Activated T-helper 1 cell treated with anti-CD3 and anti-CD28 coated beads, Interleukin-12 subunit alpha, Interleukin-12 subunit beta, Interleukin-2, Interleukin-4 antibody, amounts not matched to agents 30 ng/mL and 10 ng/mL and 1 ng/mL, durations not matched to agents 14 hours and 24 hours and 36 hours (primary cell): ENCODE measurements around the gene METTL17. TPM values are rescaled to one million over a fixed set of nuclear protein-coding genes. Genes with fewer than 3 reads are reported as not detected.
"Not testable (repeated sequence)": the region's sequence is repeated elsewhere in the genome, so short reads cannot be mapped to it uniquely, and the experiment has no call there.

Experiments
- DNase-seq: peaks from one replicate; pipeline ENCODE4 v3.0.0; 2021; ENCODE audit warnings: low spot score
- H3K27ac Mint-ChIP-seq: one replicate; pipeline ENCODE4 v1.8.0; 2021; ENCODE audit warnings: mild to moderate bottlenecking, mixed read lengths
- H3K27me3 Mint-ChIP-seq: one replicate; pipeline ENCODE4 v1.8.0; 2022; ENCODE audit warnings: mild to moderate bottlenecking, moderate library complexity, mixed read lengths; ENCODE audit not compliant: insufficient read depth
- H3K36me3 Mint-ChIP-seq: one replicate; pipeline ENCODE4 v1.8.0; 2021; ENCODE audit warnings: low read depth, mixed read lengths
- H3K4me1 Mint-ChIP-seq: one replicate; pipeline ENCODE4 v1.8.0; 2021; ENCODE audit warnings: low read depth, mixed read lengths
- H3K4me3 Mint-ChIP-seq: one replicate; pipeline ENCODE4 v1.8.0; 2021; ENCODE audit warnings: mild to moderate bottlenecking, moderate library complexity, mixed read lengths
- H3K9me3 Mint-ChIP-seq: one replicate; pipeline ENCODE4 v1.8.0; 2021; ENCODE audit warnings: mixed read lengths
- intact Hi-C: fragments of 100-400 bp; cut with micrococcal nuclease; formaldehyde crosslinking; loops from one replicate; pipeline ENCODE4 v1.15.1; 2024
- total RNA-seq: library from RNA; stranded (reverse); gene quantifications from 2 replicates; pipeline ENCODE4 v1.2.3, GENCODE V29; 2022

METTL17 gene
- total RNA-seq, 1 donor from 2014 or later, result 96.1 TPM

DNA sequence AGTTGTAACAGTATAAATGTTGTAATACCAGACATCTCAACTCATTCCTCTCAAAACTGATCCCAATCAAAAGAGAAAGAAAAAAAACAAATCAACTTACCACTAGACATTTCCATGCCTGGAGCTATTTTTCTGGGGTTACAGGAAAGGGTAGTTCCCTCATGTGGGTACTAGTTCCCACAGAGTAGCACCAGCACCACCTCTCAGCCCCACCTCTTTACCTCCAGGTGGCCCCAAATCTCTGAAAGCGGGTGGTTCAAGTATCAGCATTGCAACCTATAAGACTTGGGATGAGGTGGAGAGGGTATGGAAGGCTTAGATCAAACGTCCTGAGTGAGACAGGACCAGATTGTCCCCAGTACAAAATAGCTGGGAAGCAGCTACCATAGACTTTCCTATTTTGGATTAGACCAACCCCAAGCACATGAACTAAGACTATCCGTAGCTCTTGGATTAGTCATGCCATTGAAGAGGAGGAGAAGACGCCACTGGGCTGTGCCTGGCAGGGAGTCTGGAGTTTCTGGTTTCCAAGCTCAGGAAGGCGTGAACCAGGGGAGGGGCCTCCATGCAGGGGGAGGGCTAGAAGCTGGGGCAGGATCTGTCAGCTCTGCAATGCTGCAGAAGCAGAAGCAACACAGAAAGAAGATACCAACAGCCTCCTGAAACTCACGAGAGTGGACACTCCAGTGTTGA, 9.0 kb downstream of the METTL17 start, which contains the start of gene SLC39A2:
Gene SLC39A2 (plus strand): TSS at position 620 of the 693 bp plus-strand sequence. CDS start 154 bp downstream, outside the sequence.
- H3K27me3 Mint-ChIP-seq, result peaks cover 3% of the 10 kb centered on the region
- H3K4me3 Mint-ChIP-seq, result no peak within 1 kb of the TSS
- H3K9me3 Mint-ChIP-seq, result no peaks in the 10 kb centered on the region
- intact Hi-C loops, result no loop called here
- peaks cover 33% of the 10 kb centered on the region for H3K36me3 Mint-ChIP-seq
- H3K27ac Mint-ChIP-seq, result no peak within 1 kb of the TSS
- no peak for DNase-seq
- peaks cover 11% of the 10 kb centered on the region for H3K4me1 Mint-ChIP-seq

DNA sequence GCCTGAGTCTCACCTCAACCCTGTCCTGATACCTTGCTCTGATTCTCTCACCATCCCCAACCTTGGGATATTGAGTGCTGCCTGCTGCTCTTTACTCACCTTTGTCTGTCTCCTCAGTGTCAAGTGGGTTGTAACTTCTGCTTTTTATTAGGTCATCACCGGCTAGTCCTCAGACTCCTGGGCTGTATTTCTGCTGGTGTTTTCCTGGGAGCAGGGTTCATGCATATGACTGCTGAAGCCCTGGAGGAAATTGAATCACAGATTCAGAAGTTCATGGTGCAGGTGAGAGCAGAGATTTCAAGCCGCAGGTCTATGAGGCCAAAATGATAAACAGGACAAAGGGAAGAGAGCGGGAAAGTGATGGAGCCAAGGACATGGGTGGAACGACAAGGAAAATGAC, 9.8 kb downstream of the METTL17 start:
- peaks cover 28% of the 10 kb centered on the region for H3K36me3 Mint-ChIP-seq
- DNase-seq, result no peak

DNA sequence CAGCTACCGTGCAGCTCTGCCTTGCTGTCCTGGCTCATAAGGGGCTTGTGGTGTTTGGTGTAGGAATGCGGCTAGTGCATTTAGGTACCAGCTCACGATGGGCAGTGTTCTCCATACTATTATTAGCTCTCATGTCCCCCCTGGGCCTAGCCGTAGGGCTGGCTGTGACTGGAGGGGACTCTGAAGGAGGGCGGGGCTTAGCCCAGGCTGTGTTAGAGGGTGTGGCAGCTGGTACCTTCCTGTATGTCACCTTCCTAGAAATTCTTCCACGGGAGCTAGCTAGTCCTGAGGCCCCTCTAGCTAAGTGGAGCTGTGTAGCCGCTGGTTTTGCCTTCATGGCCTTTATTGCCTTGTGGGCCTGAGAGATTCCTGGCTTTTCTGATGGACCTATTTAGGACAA, 11.4 kb downstream of the METTL17 start:
- no peaks in the 10 kb centered on the region for H3K9me3 Mint-ChIP-seq
- no peak overlapping the region for H3K27ac Mint-ChIP-seq
- no peak for DNase-seq

More for the DNA sequence above, 9.8 kb downstream of the METTL17 start:
- H3K27me3 Mint-ChIP-seq, result peaks cover 3% of the 10 kb centered on the region
- H3K4me1 Mint-ChIP-seq, result peaks cover 8% of the 10 kb centered on the region
- no peak overlapping the region for H3K4me3 Mint-ChIP-seq
- no peak overlapping the region for H3K27ac Mint-ChIP-seq
- intact Hi-C loops, result no loop called here
- no peaks in the 10 kb centered on the region for H3K9me3 Mint-ChIP-seq

DNA sequence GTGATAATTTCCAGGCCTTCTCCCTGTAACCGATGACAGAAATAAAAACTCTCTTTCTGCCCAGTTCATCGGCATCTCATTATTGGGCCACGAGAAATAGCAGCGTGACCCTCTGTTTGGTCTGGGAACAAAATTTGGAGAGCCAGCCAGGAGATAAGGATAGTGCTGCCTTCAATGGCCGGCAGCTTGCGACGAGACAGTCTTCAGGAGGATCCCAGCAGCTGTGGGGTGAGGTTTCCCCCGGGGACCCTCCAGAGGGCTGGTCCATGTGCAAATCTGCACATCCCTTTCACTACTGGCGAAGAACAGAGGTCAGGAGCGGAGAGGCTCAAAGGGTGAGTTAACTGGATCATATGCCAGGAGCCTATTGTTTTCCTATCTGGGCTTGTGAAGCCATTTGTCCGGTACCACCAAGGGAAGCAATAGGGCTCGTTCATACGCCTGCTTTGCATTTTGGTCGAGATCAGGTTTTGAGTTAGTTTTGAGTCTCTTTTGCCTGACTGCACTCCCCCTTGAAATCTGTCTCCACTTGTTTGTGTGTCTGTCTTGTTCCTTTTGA, 14.1 kb downstream of the METTL17 start:
- no peaks in the 10 kb centered on the region for H3K9me3 Mint-ChIP-seq
- DNase-seq, result no peak
- no peak overlapping the region for H3K4me3 Mint-ChIP-seq
- H3K36me3 Mint-ChIP-seq, result no peaks in the 10 kb centered on the region
- intact Hi-C loops, result no loop called here
- no peak overlapping the region for H3K27ac Mint-ChIP-seq
- H3K4me1 Mint-ChIP-seq, result no peaks in the 10 kb centered on the region
- peaks cover 10% of the 10 kb centered on the region for H3K27me3 Mint-ChIP-seq

More for the DNA sequence above, 11.4 kb downstream of the METTL17 start:
- intact Hi-C loops, result no loop called here
- H3K27me3 Mint-ChIP-seq, result peaks cover 3% of the 10 kb centered on the region
- peaks cover 12% of the 10 kb centered on the region for H3K36me3 Mint-ChIP-seq
- no peaks in the 10 kb centered on the region for H3K4me1 Mint-ChIP-seq
- no peak overlapping the region for H3K4me3 Mint-ChIP-seq

DNA sequence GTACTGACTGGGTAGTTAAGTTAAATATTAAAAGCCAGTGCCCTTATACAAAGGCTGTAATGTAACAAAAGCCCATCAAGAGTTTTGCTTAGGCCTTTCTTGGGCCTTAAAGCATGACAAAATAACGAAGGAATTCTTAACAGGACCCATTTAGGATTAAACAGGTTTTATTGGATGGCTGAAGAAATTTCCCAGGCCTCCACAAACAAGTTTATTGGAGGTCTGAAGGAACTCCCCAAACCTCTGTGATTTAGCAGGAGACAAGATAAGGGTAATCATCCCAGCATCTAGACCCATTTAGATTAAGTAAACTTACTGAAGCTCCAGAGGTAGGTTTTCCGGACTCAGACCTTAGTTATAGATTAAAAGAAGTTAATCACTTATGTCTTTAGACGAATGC, 19.9 kb downstream of the METTL17 start:
- H3K4me1 Mint-ChIP-seq, H3K4me3 Mint-ChIP-seq, H3K9me3 Mint-ChIP-seq, DNase-seq, intact Hi-C loops, H3K36me3 Mint-ChIP-seq, H3K27ac Mint-ChIP-seq: not testable (repeated sequence)
- peaks cover 26% of the 10 kb centered on the region for H3K27me3 Mint-ChIP-seq

DNA sequence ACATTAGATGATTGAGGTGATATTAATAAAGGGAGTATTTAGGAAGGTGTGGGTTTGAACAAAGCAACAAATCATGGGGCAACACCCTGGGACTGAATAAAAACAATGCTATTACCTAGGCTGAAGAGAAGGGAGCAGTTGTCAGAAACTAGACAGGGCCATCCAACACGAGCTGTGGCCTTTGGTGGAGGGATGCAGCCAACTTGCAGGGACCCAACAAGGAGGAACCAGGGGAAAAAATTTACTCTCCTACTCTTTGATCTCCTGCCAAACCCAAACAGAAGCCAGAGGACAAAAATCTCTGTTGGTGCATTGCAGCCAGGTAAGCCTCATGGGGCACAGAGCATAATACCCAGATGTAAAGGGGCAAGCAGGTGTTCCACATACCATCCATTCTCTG, 21.4 kb downstream of the METTL17 start:
- no peak for DNase-seq
- Mint-ChIP-seq H3K27ac (no peak overlapping the region), H3K4me3 (no peak overlapping the region), H3K4me1 (no peaks in the 10 kb centered on the region), H3K36me3 (no peaks in the 10 kb centered on the region), H3K9me3 (no peaks in the 10 kb centered on the region), H3K27me3 (peaks cover 26% of the 10 kb centered on the region)
- intact Hi-C loops, result no loop called here

DNA sequence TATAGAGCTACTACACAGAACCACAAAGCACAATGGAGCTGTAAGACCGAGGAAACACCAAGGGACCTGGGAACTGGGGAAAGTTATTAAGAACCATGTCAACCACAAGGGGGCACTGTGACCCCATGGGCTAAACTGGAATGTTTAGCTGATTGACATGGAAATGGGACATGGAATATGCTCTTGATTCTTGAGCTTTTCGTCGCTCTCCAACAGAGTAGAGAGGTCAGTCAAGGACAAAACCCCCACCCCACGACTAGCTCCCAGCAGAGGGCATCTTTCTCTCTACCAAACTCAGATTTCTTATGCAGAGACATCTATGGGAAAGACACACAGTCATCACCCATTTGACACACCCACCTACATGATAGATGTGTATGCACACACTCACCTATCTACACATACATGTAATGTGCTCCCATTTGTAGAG, 25.0 kb downstream of the METTL17 start:
- peak; percentile 58 for DNase-seq
- intact Hi-C loops, result loop anchor here (1.0 kb wide), 5 partner anchors 10 to 93 kb away; partner anchors contain the start of gene RNASE8
- H3K9me3 Mint-ChIP-seq, result no peaks in the 10 kb centered on the region
- H3K4me3 Mint-ChIP-seq, result no peak overlapping the region
- H3K27ac Mint-ChIP-seq, result no peak overlapping the region
- no peaks in the 10 kb centered on the region for H3K36me3 Mint-ChIP-seq
- H3K27me3 Mint-ChIP-seq, result peaks cover 19% of the 10 kb centered on the region
- no peaks in the 10 kb centered on the region for H3K4me1 Mint-ChIP-seq

DNA sequence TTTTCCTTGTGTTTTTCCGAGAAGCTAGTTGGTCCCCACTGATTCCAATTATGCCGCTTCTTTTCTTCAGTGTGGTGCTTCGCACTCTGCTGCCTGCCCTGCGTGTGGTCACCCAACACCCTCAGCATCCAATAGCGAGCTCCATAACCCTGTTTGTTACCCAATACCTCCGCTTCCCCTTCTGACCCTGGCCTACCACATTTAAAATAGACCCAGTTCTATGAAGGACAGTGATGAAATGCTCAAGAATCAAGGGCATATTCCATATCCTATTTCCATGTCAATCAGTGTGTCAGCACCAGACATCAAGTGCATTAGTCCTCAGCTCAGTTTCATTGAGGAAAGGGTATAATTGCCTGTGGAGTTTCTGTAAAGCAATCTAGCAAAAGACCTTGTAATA, 25.5 kb downstream of the METTL17 start:
- Mint-ChIP-seq H3K27ac (no peak overlapping the region), H3K4me3 (no peak overlapping the region), H3K4me1 (no peaks in the 10 kb centered on the region), H3K27me3 (peaks cover 19% of the 10 kb centered on the region), H3K9me3 (no peaks in the 10 kb centered on the region), H3K36me3 (no peaks in the 10 kb centered on the region)
- intact Hi-C loops, result no loop called here
- no peak for DNase-seq

DNA sequence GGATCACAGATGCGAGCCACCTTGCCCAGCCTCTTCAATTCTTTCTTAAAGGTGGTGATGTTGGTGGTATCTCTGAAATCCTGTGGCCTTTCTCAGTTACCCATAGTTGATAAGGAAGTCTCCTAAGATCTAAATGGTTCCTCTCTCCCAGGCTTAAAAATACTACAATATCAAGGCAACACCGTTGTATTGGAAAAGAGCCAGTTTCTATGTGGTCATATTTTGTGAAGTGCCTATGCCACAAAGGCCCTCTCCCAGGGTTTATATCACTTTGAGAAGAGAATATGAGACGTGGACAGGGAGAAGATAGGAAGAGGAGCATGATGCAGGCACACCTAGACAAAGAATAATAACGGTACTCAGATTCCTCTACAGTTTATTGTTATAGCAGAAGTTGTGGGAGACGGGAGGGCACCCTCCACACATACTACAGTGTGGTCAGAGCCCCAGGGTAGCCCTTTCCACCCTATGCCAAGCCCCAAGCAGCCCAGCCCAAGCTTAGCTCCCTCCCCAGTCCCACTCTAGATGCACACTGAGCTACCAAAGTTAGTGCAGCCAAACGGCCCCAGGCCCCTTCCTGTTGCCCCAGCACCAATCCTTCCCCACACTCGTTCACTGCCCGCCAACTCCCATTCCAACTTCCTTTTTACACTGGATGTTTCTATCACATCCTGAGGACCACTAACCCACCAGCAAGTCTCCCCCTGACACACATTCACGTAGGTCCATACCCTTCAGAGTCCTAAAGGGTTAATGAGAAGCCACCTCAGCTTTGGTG, 26.8 kb downstream of the METTL17 start:
- Mint-ChIP-seq H3K36me3 (no peaks in the 10 kb centered on the region), H3K27ac (no peak overlapping the region), H3K9me3 (no peaks in the 10 kb centered on the region), H3K4me1 (no peaks in the 10 kb centered on the region), H3K27me3 (peaks cover 21% of the 10 kb centered on the region), H3K4me3 (no peak overlapping the region)
- DNase-seq, result no peak
- intact Hi-C loops, result no loop called here

DNA sequence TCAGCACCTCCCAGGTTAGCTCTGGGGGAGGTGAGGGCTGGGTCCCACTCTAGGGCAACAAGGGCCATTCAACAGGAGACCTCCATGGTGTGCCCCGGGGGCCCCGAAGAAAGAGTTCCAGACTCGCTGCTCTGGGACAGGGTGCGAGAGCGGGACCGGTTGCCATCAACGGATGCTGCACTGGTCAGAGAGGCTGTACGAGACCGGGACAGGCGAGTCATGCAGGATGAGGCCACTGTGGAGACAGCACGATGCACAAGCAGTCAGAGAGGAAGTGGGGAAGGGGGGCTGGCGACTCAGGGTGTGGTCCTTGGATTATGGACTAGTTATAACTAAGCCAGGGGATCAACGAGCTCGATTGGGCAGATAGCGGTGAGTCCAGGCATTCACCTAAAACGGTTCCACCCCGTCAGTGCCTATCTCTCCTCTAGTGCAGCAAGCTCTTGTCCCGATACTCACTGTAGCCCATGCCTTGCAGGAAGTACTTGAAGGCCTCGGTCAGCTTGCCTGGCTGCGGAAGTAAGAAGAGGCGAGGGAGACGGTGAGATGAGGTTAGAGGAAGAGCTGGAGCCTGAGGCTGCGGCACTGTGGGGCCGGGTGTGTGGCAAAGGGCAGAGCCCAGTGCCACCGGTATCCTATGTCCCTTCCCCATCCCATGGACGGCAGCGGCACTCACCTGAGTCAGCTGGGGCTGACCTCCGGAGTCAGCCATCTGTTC, 27.9 kb downstream of the METTL17 start:
- H3K27ac Mint-ChIP-seq, result no peak overlapping the region
- H3K9me3 Mint-ChIP-seq, result no peaks in the 10 kb centered on the region
- intact Hi-C loops, result no loop called here
- H3K4me1 Mint-ChIP-seq, result no peaks in the 10 kb centered on the region
- no peak for DNase-seq
- no peak overlapping the region for H3K4me3 Mint-ChIP-seq
- H3K36me3 Mint-ChIP-seq, result no peaks in the 10 kb centered on the region
- peaks cover 20% of the 10 kb centered on the region for H3K27me3 Mint-ChIP-seq

DNA sequence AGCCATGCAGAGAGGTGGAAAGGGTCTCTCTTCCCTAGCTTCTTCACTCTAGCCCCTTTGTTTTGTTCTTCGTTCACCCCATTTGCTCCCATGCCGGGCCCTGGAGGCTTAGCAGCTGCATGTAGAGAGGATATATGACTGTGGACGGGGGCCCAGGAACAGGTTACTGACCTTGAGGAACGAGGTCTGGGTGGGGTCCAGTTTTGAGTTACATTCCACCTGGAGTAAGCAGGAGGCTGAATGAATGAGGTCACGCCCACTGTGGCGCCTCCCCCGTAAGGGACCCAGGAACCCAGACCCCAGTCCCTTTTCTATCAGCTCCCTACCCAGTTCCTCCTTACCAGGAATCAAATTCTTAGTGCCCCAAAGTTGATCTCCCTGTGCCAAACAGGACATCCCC, 28.5 kb downstream of the METTL17 start:
- H3K36me3 Mint-ChIP-seq, result no peaks in the 10 kb centered on the region
- H3K27ac Mint-ChIP-seq, result no peak overlapping the region
- no peak overlapping the region for H3K4me3 Mint-ChIP-seq
- H3K9me3 Mint-ChIP-seq, result no peaks in the 10 kb centered on the region
- no peaks in the 10 kb centered on the region for H3K4me1 Mint-ChIP-seq
- intact Hi-C loops, result no loop called here
- H3K27me3 Mint-ChIP-seq, result peaks cover 22% of the 10 kb centered on the region
- DNase-seq, result no peak

DNA sequence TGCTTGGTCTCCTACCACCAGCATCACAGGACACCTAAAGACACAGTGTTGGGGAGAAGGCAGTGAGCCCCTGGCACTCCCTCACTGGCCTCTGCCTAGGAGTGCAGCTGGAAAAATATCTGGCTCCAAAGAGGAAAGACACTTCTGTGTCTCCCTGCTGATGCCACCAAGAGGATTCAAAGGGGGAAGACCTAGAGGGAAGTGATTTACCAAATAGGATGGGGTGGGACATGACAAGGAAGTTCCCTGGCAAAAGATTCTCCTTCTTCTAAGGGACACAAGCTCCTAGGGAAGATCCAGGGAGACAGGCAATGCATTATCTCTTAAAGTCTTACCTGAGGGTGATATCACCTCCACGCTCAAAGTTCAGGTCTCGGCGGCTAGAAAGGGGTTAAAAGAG, 29.0 kb downstream of the METTL17 start:
- no peak for DNase-seq
- Mint-ChIP-seq H3K27me3 (peaks cover 24% of the 10 kb centered on the region), H3K4me1 (no peaks in the 10 kb centered on the region), H3K4me3 (no peak overlapping the region), H3K36me3 (no peaks in the 10 kb centered on the region), H3K9me3 (no peaks in the 10 kb centered on the region), H3K27ac (no peak overlapping the region)
- intact Hi-C loops, result no loop called here
